HEK293 (cell line): ENCODE measurements around the gene CD164.

Experiments
- CTCF ChIA-PET: fragments of 350-600 bp; formaldehyde crosslinking; extraction: SDS; loops from one replicate; lab custom pipeline; 2021; ENCODE audit warnings: antibody characterized with exemption; lab: Yijun Ruan, JAX
- POLR2A ChIA-PET: fragments of 300-600 bp; formaldehyde crosslinking; extraction: SDS; loops from one replicate; lab custom pipeline; 2020; ENCODE audit warnings: antibody characterized with exemption, inconsistent platforms; lab: Yijun Ruan, JAX
- H3K27ac ChIP-seq: fragments of 200-500 bp; sonication (Bioruptor generic); 2 replicates; pipeline ENCODE4 v1.5.1; 2014; ENCODE audit warnings: low read depth, low read length, control low read depth, inconsistent platforms; ENCODE audit errors: extremely low read depth
- H3K36me3 ChIP-seq, 2 experiments: fragments of 200-500 bp in 1 of 2; sonication (Bioruptor generic) in 1 of 2; 1 replicate in 1 of 2; 2 replicates in 1 of 2; pipeline ENCODE4 v1.5.1; 2014 to 2017; ENCODE audit warnings: inconsistent platforms in 2 of 2, low read length in 2 of 2; ENCODE audit not compliant: control insufficient read depth in 2 of 2, insufficient read depth in 1 of 2
- H3K4me1 ChIP-seq: fragments of 200-500 bp; sonication (Bioruptor generic); 2 replicates; pipeline ENCODE4 v1.5.1; 2014; ENCODE audit warnings: mild to moderate bottlenecking, low read length, inconsistent platforms; ENCODE audit not compliant: control insufficient read depth, insufficient read depth
- H3K4me3 ChIP-seq: 2 replicates; pipeline ENCODE4 v1.5.1; 2011; ENCODE audit warnings: low read depth, mild to moderate bottlenecking, control low read depth, low read length, moderate library complexity
- H3K9me3 ChIP-seq: fragments of 200-500 bp; sonication (Bioruptor generic); 2 replicates; pipeline ENCODE4 v1.5.1; 2014; ENCODE audit warnings: low read depth, low read length, inconsistent platforms; ENCODE audit not compliant: control insufficient read depth, insufficient read depth
- GFI1B ChIP-seq: fragments of 450-650 bp; formaldehyde crosslinking; IDR thresholded peaks from 2 replicates; pipeline ENCODE4 v1.5.1; 2016; ENCODE audit warnings: missing biosample characterization, missing genetic modification characterization
- HOXA7 ChIP-seq: sonication (generic); formaldehyde crosslinking; IDR thresholded peaks from 2 replicates; pipeline ENCODE4 v1.8.1; 2022; ENCODE audit warnings: missing genetic modification reagents, borderline replicate concordance
- IKZF3 ChIP-seq: fragments of 450-650 bp; IDR thresholded peaks from 2 replicates; pipeline ENCODE4 v1.5.0; 2018; ENCODE audit warnings: missing biosample characterization, mild to moderate bottlenecking, missing genetic modification characterization, moderate library complexity
- KLF10 ChIP-seq: fragments of 450-650 bp; IDR thresholded peaks from 2 replicates; pipeline ENCODE4 v1.5.1; 2018; ENCODE audit warnings: missing biosample characterization, mild to moderate bottlenecking, missing genetic modification characterization
- KLF7 ChIP-seq: fragments of 450-650 bp; formaldehyde crosslinking; IDR thresholded peaks from 2 replicates; pipeline ENCODE4 v1.5.1; 2016; ENCODE audit warnings: missing biosample characterization, missing genetic modification characterization, borderline replicate concordance
- PRDM2 ChIP-seq: fragments of 450-650 bp; formaldehyde crosslinking; IDR thresholded peaks from 2 replicates; pipeline ENCODE4 v1.5.1; 2016; ENCODE audit warnings: missing biosample characterization, missing genetic modification characterization, borderline replicate concordance
- REST ChIP-seq: fragments of 450-650 bp; formaldehyde crosslinking; IDR thresholded peaks from 2 replicates; pipeline ENCODE4 v1.5.1; 2016; ENCODE audit warnings: missing biosample characterization, missing genetic modification characterization
- SALL2 ChIP-seq: fragments of 450-650 bp; formaldehyde crosslinking; IDR thresholded peaks from 2 replicates; pipeline ENCODE4 v1.5.0; 2017; ENCODE audit warnings: missing biosample characterization, mild to moderate bottlenecking, missing genetic modification characterization, borderline replicate concordance
- SETDB1 ChIP-seq: IDR thresholded peaks from one replicate; pipeline ENCODE4 v1.6.1; 2017; ENCODE audit warnings: mild to moderate bottlenecking, low read length, moderate library complexity, mixed read lengths; ENCODE audit not compliant: insufficient read length
- ZNF202 ChIP-seq: fragments of 450-650 bp; formaldehyde crosslinking; IDR thresholded peaks from 2 replicates; pipeline ENCODE4 v1.5.1; 2016; ENCODE audit warnings: missing biosample characterization, missing genetic modification characterization, borderline replicate concordance
- ZNF221 ChIP-seq: fragments of 450-650 bp; formaldehyde crosslinking; IDR thresholded peaks from 2 replicates; pipeline ENCODE4 v1.5.1; 2017; ENCODE audit warnings: missing biosample characterization, missing genetic modification characterization, borderline replicate concordance
- ZNF354C ChIP-seq: fragments of 450-650 bp; formaldehyde crosslinking; IDR thresholded peaks from 2 replicates; pipeline ENCODE4 v1.5.1; 2016; ENCODE audit warnings: missing biosample characterization, missing genetic modification characterization, low read depth, borderline replicate concordance
- ZNF416 ChIP-seq: fragments of 450-650 bp; formaldehyde crosslinking; IDR thresholded peaks from 2 replicates; pipeline ENCODE4 v1.5.1; 2016; ENCODE audit warnings: missing biosample characterization, missing genetic modification characterization
- ZNF501 ChIP-seq: fragments of 450-650 bp; formaldehyde crosslinking; IDR thresholded peaks from 2 replicates; pipeline ENCODE4 v1.5.1; 2016; ENCODE audit warnings: missing biosample characterization, missing genetic modification characterization
- ZNF544 ChIP-seq: fragments of 450-650 bp; formaldehyde crosslinking; IDR thresholded peaks from 2 replicates; pipeline ENCODE4 v1.5.0; 2017; ENCODE audit warnings: missing biosample characterization, missing genetic modification characterization
- ZNF624 ChIP-seq: fragments of 450-650 bp; formaldehyde crosslinking; IDR thresholded peaks from 2 replicates; pipeline ENCODE4 v1.5.1; 2017; ENCODE audit warnings: missing biosample characterization, missing genetic modification characterization
- ZNF639 ChIP-seq: fragments of 450-650 bp; formaldehyde crosslinking; IDR thresholded peaks from 2 replicates; pipeline ENCODE4 v1.5.1; 2016; ENCODE audit warnings: missing biosample characterization, missing genetic modification characterization
- ZNF670 ChIP-seq: fragments of 450-650 bp; formaldehyde crosslinking; IDR thresholded peaks from 2 replicates; pipeline ENCODE4 v1.5.1; 2016; ENCODE audit warnings: missing biosample characterization, missing genetic modification characterization, low read depth
- TF ChIP-seq, protein P1 (sequence below): fragments of 450-650 bp; formaldehyde crosslinking; IDR thresholded peaks from 2 replicates; pipeline ENCODE4 v1.5.1; 2016; ENCODE audit warnings: missing biosample characterization, missing genetic modification characterization
- TF ChIP-seq, protein P2 (sequence below): fragments of 450-650 bp; formaldehyde crosslinking; IDR thresholded peaks from 2 replicates; pipeline ENCODE4 v1.5.1; 2016; ENCODE audit warnings: missing biosample characterization, missing genetic modification characterization
- TF ChIP-seq, protein P3 (sequence below): fragments of 450-650 bp; formaldehyde crosslinking; IDR thresholded peaks from 2 replicates; pipeline ENCODE4 v1.5.0; 2017; ENCODE audit warnings: missing biosample characterization, missing genetic modification characterization, borderline replicate concordance

The CD164 gene

GRCh38 chr6:109411034-109411433, 28.8 kb upstream of the CD164 start (continued):
- TF ChIP-seq ZNF639 (tag by site-specific recombination): no peak
- TF ChIP-seq KLF10 (tag by site-specific recombination): no peak
- TF ChIP-seq ZNF501: no peak
- TF ChIP-seq GFI1B: no peak
- no peak for TF ChIP-seq REST (tag by site-specific recombination)
- TF ChIP-seq, protein P1, sequence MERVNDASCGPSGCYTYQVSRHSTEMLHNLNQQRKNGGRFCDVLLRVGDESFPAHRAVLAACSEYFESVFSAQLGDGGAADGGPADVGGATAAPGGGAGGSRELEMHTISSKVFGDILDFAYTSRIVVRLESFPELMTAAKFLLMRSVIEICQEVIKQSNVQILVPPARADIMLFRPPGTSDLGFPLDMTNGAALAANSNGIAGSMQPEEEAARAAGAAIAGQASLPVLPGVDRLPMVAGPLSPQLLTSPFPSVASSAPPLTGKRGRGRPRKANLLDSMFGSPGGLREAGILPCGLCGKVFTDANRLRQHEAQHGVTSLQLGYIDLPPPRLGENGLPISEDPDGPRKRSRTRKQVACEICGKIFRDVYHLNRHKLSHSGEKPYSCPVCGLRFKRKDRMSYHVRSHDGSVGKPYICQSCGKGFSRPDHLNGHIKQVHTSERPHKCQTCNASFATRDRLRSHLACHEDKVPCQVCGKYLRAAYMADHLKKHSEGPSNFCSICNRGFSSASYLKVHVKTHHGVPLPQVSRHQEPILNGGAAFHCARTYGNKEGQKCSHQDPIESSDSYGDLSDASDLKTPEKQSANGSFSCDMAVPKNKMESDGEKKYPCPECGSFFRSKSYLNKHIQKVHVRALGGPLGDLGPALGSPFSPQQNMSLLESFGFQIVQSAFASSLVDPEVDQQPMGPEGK: no peak
- TF ChIP-seq PRDM2 (tag by site-specific recombination): no peak
- no peak for TF ChIP-seq ZNF221 (tag by site-specific recombination)
- TF ChIP-seq IKZF3 (tag by site-specific recombination): no peak
- TF ChIP-seq ZNF624 (tag by site-specific recombination): no peak
- TF ChIP-seq, protein P2, sequence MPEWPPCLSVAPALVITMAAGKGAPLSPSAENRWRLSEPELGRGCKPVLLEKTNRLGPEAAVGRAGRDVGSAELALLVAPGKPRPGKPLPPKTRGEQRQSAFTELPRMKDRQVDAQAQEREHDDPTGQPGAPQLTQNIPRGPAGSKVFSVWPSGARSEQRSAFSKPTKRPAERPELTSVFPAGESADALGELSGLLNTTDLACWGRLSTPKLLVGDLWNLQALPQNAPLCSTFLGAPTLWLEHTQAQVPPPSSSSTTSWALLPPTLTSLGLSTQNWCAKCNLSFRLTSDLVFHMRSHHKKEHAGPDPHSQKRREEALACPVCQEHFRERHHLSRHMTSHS (tag by site-specific recombination): no peak

DNA sequence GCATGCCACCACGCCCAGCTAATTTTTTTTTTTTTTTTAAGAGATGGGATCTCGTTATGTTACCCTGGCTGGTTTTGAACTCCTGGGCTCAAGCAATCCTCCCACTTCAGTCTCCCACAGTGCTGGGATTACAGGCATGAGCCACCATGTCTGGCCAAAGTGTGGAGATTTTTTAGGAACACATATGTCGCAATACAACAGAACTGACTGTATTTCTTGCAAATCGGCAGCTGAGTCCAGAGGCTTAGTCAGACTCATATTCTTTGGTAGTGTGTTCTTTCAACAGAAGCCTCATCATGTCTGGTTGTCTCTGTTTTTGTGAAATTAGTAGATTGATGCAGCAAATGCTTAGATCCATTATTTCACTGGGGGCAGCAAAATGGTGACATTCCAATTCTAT, 23.9 kb upstream of the CD164 start:
- POLR2A ChIA-PET: no interaction called here
- CTCF ChIA-PET: no interaction called here
- Histone ChIP-seq H3K27ac (no peak overlapping the region), H3K4me1 (no peaks in the 10 kb centered on the region), H3K4me3 (no peak overlapping the region), H3K9me3 (no peaks in the 10 kb centered on the region), H3K36me3 (no peaks in the 10 kb centered on the region)
- TF ChIP-seq, protein P3, sequence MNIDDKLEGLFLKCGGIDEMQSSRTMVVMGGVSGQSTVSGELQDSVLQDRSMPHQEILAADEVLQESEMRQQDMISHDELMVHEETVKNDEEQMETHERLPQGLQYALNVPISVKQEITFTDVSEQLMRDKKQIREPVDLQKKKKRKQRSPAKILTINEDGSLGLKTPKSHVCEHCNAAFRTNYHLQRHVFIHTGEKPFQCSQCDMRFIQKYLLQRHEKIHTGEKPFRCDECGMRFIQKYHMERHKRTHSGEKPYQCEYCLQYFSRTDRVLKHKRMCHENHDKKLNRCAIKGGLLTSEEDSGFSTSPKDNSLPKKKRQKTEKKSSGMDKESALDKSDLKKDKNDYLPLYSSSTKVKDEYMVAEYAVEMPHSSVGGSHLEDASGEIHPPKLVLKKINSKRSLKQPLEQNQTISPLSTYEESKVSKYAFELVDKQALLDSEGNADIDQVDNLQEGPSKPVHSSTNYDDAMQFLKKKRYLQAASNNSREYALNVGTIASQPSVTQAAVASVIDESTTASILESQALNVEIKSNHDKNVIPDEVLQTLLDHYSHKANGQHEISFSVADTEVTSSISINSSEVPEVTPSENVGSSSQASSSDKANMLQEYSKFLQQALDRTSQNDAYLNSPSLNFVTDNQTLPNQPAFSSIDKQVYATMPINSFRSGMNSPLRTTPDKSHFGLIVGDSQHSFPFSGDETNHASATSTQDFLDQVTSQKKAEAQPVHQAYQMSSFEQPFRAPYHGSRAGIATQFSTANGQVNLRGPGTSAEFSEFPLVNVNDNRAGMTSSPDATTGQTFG: no peak
- TF ChIP-seq SALL2 (tag by site-specific recombination): no peak
- TF ChIP-seq ZNF416 (tag by site-specific recombination): no peak
- TF ChIP-seq ZNF354C (tag by site-specific recombination): no peak
- no peak for TF ChIP-seq ZNF202
- TF ChIP-seq KLF7 (tag by site-specific recombination): no peak
- no peak for TF ChIP-seq SETDB1
- no peak for TF ChIP-seq ZNF544 (tag by site-specific recombination)
- TF ChIP-seq HOXA7 (CRISPR knock-in tag): no peak
- no peak for TF ChIP-seq ZNF670 (tag by site-specific recombination)
